ENCODE measurements around the gene SLC41A3. TPM values are rescaled to one million over a fixed set of nuclear protein-coding genes. Genes with fewer than 3 reads are reported as not detected.

Gene SLC41A3
- total RNA-seq, 1 experiment from 2014 or later = 30.8 TPM

- Histone ChIP-seq H3K36me3 (replicated peaks; ENCODE audit: control insufficient read depth, insufficient read depth, low read length) (no peaks in the 10 kb centered on the region), H3K4me3 (ENCODE audit: insufficient read depth, low read depth, low read length) (no peak overlapping the region), H3K27me3 (ENCODE audit: control insufficient read depth, insufficient read depth, low read length) (no peaks in the 10 kb centered on the region)
- no peak for DNase-seq
Measured at GRCh38 chr3:126063358-126063965, 20.5 kb downstream of the SLC41A3 start.

GRCh38 chr3:126061301-126062032 is 22.5 kb downstream of the SLC41A3 start:
- H3K27me3 ChIP-seq (ENCODE audit: control insufficient read depth, insufficient read depth, low read length) = no peaks in the 10 kb centered on the region
- H3K36me3 ChIP-seq (replicated peaks; ENCODE audit: control insufficient read depth, insufficient read depth, low read length) = no peaks in the 10 kb centered on the region
- peak; percentile 22 for DNase-seq
- H3K4me3 ChIP-seq (ENCODE audit: insufficient read depth, low read depth, low read length) = no peak overlapping the region

- Histone ChIP-seq H3K36me3 (replicated peaks; ENCODE audit: control insufficient read depth, insufficient read depth, low read length) (no peaks in the 10 kb centered on the region), H3K4me3 (ENCODE audit: insufficient read depth, low read depth, low read length) (no peak overlapping the region), H3K27me3 (ENCODE audit: control insufficient read depth, insufficient read depth, low read length) (no peaks in the 10 kb centered on the region)
- no peak for DNase-seq
Measured at GRCh38 chr3:126060613-126061145, 23.2 kb downstream of the SLC41A3 start.

- no peaks in the 10 kb centered on the region for H3K36me3 ChIP-seq (replicated peaks; ENCODE audit: control insufficient read depth, insufficient read depth, low read length)
- no peaks in the 10 kb centered on the region for H3K27me3 ChIP-seq (ENCODE audit: control insufficient read depth, insufficient read depth, low read length)
- H3K4me3 ChIP-seq (ENCODE audit: insufficient read depth, low read depth, low read length) = no peak overlapping the region
- DNase-seq = peak; percentile 35
Measured at GRCh38 chr3:126058666-126059065, 25.3 kb downstream of the SLC41A3 start.

GRCh38 chr3:126057936-126058335 is 26.0 kb downstream of the SLC41A3 start:
- Histone ChIP-seq H3K27me3 (ENCODE audit: control insufficient read depth, insufficient read depth, low read length) (no peaks in the 10 kb centered on the region), H3K36me3 (replicated peaks; ENCODE audit: control insufficient read depth, insufficient read depth, low read length) (no peaks in the 10 kb centered on the region), H3K4me3 (ENCODE audit: insufficient read depth, low read depth, low read length) (no peak overlapping the region)
- DNase-seq = no peak

- Histone ChIP-seq H3K4me3 (ENCODE audit: insufficient read depth, low read depth, low read length) (no peak overlapping the region), H3K36me3 (replicated peaks; ENCODE audit: control insufficient read depth, insufficient read depth, low read length) (no peaks in the 10 kb centered on the region), H3K27me3 (ENCODE audit: control insufficient read depth, insufficient read depth, low read length) (no peaks in the 10 kb centered on the region)
- no peak for DNase-seq
Measured at GRCh38 chr3:126057501-126057819, 26.5 kb downstream of the SLC41A3 start.

GRCh38 chr3:126056681-126057500 is 27.0 kb downstream of the SLC41A3 start:
- Histone ChIP-seq H3K4me3 (ENCODE audit: insufficient read depth, low read depth, low read length) (no peak overlapping the region), H3K27me3 (ENCODE audit: control insufficient read depth, insufficient read depth, low read length) (no peaks in the 10 kb centered on the region), H3K36me3 (replicated peaks; ENCODE audit: control insufficient read depth, insufficient read depth, low read length) (no peaks in the 10 kb centered on the region)
- DNase-seq = peak; percentile 24

GRCh38 chr3:126056088-126056487 is 27.8 kb downstream of the SLC41A3 start:
- no peak for DNase-seq
- H3K4me3 ChIP-seq (ENCODE audit: insufficient read depth, low read depth, low read length) = no peak overlapping the region
- no peaks in the 10 kb centered on the region for H3K36me3 ChIP-seq (replicated peaks; ENCODE audit: control insufficient read depth, insufficient read depth, low read length)
- no peaks in the 10 kb centered on the region for H3K27me3 ChIP-seq (ENCODE audit: control insufficient read depth, insufficient read depth, low read length)

- DNase-seq = no peak
- H3K4me3 ChIP-seq (ENCODE audit: insufficient read depth, low read depth, low read length) = no peak overlapping the region
- H3K36me3 ChIP-seq (replicated peaks; ENCODE audit: control insufficient read depth, insufficient read depth, low read length) = no peaks in the 10 kb centered on the region
- no peaks in the 10 kb centered on the region for H3K27me3 ChIP-seq (ENCODE audit: control insufficient read depth, insufficient read depth, low read length)
Measured at GRCh38 chr3:126054870-126055269, 29.1 kb downstream of the SLC41A3 start.

GRCh38 chr3:126053949-126054569 is 29.9 kb downstream of the SLC41A3 start:
- H3K36me3 ChIP-seq (replicated peaks; ENCODE audit: control insufficient read depth, insufficient read depth, low read length) = no peaks in the 10 kb centered on the region
- no peaks in the 10 kb centered on the region for H3K27me3 ChIP-seq (ENCODE audit: control insufficient read depth, insufficient read depth, low read length)
- H3K4me3 ChIP-seq (ENCODE audit: insufficient read depth, low read depth, low read length) = no peak overlapping the region
- no peak for DNase-seq

- no peaks in the 10 kb centered on the region for H3K36me3 ChIP-seq (replicated peaks; ENCODE audit: control insufficient read depth, insufficient read depth, low read length)
- H3K4me3 ChIP-seq (ENCODE audit: insufficient read depth, low read depth, low read length) = no peak overlapping the region
- DNase-seq = no peak
- no peaks in the 10 kb centered on the region for H3K27me3 ChIP-seq (ENCODE audit: control insufficient read depth, insufficient read depth, low read length)
Measured at GRCh38 chr3:126053513-126053912, 30.4 kb downstream of the SLC41A3 start.

GRCh38 chr3:126052196-126053058 is 31.5 kb downstream of the SLC41A3 start:
- no peaks in the 10 kb centered on the region for H3K27me3 ChIP-seq (ENCODE audit: control insufficient read depth, insufficient read depth, low read length)
- no peaks in the 10 kb centered on the region for H3K36me3 ChIP-seq (replicated peaks; ENCODE audit: control insufficient read depth, insufficient read depth, low read length)
- DNase-seq = no peak
- no peak overlapping the region for H3K4me3 ChIP-seq (ENCODE audit: insufficient read depth, low read depth, low read length)

- Histone ChIP-seq H3K4me3 (ENCODE audit: insufficient read depth, low read depth, low read length) (no peak overlapping the region), H3K36me3 (replicated peaks; ENCODE audit: control insufficient read depth, insufficient read depth, low read length) (no peaks in the 10 kb centered on the region), H3K27me3 (ENCODE audit: control insufficient read depth, insufficient read depth, low read length) (no peaks in the 10 kb centered on the region)
- no peak for DNase-seq
Measured at GRCh38 chr3:126051741-126052140, 32.2 kb downstream of the SLC41A3 start.

GRCh38 chr3:126051234-126051633 is 32.7 kb downstream of the SLC41A3 start:
- DNase-seq = peak; percentile 31
- Histone ChIP-seq H3K4me3 (ENCODE audit: insufficient read depth, low read depth, low read length) (no peak overlapping the region), H3K27me3 (ENCODE audit: control insufficient read depth, insufficient read depth, low read length) (no peaks in the 10 kb centered on the region), H3K36me3 (replicated peaks; ENCODE audit: control insufficient read depth, insufficient read depth, low read length) (no peaks in the 10 kb centered on the region)

Measured in H7 (cell line).